ENCODE measurements around the gene UBE2V1. TPM values are rescaled to one million over a fixed set of nuclear protein-coding genes. Genes with fewer than 3 reads are reported as not detected.

The UBE2V1 gene
- total and polyA plus RNA-seq, 3 experiments from 2014 or later, result 160 to 183 (median 176) TPM

DNA sequence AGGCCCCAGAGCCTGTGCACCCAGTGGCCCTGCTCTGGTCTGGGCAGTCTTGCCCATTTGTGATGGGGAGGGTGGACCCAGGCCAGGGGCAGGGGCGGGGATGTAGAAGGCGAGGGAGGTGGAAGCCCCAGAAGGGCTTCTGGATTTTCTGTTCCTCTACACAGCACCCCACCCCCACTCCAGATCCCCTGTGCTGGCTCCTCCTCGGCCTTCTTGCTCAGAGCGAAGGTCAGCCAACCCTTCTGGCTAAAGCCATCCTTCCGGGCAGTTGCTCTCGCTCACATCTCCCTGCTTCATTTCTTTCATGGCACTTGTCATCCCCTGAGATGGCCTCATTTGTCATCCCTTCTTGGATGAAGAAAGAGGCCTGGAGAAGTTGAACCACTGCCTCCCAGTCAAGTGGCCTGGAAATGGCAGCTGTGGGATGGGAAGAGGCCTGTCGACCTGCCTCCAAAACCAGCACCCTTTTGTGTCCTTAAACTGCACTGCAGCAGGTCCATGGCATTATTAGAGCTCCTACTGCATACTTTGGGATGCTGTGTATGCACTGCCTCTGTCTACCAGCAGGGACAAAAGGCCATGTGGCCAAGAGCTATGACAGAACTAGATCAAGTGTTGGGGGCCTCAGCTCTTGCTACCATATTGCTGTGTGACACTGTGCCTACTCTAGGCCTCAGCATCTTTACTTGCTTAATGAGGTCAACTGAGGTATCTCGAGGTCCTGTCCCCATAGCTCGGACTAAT lies 20.7 kb upstream of the UBE2V1 start:
- Histone ChIP-seq H3K9me3 (ENCODE audit: low read length) (no peaks in the 10 kb centered on the region), H3K4me1 (ENCODE audit: insufficient read depth, low read length) (no peaks in the 10 kb centered on the region), H3K4me3 (ENCODE audit: low read length) (no peak overlapping the region), H3K36me3 (ENCODE audit: insufficient read depth, low read length) (peaks cover 18% of the 10 kb centered on the region), H3K27me3 (ENCODE audit: insufficient read depth, low read length, poor library complexity, severe bottlenecking) (no peaks in the 10 kb centered on the region), H3K27ac (ENCODE audit: low read depth, low read length) (no peak overlapping the region)
- Mint-ChIP-seq H3K4me3 (no peak overlapping the region), H3K27ac (peak overlapping the region in 4 of 8 donors; percentile 33 to 50 (median 42)), H3K9me3 (no peaks in the 10 kb centered on the region), H3K4me1 (peaks cover 7 to 21% (median 16%) of the 10 kb centered on the region in 3 donors), H3K36me3 (peaks cover 5 to 79% (median 10%) of the 10 kb centered on the region in 3 donors), H3K27me3 (no peaks in the 10 kb centered on the region)
- POLR2A ChIA-PET, result no interaction called here
- DNase-seq, result no peak
- CTCF ChIA-PET, result interaction anchor here (1.3 kb wide), 1 partner anchor 45 kb away, joined by 3 read pairs; no protein-coding TSS in a partner anchor

DNA sequence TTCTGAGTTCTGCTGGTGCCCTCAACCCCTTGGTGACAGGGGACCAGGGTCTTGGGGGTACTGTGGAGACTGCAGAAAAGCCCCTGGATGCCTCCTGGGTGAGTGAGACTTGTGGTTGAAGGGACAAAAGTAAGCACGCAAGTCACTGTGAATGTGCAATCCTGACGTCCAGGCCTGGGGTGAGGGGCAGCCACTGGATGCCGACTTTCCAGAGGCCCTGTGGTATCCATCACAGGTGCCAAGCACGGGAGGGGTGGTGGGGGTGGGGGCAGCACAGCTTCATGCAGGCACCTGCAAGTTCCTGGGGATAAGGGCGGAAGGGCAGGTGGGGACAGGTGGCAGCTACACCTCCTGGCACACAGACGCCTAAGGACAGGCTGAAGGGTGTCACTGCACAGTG lies 20.1 kb upstream of the UBE2V1 start:
- POLR2A ChIA-PET, result no interaction called here
- H3K27me3 ChIP-seq (ENCODE audit: insufficient read depth, low read length, poor library complexity, severe bottlenecking), result no peaks in the 10 kb centered on the region
- CTCF ChIA-PET, result interaction anchor here (1.2 kb wide), 1 partner anchor 13 kb away, joined by 3 read pairs; no protein-coding TSS in a partner anchor
- H3K4me3 ChIP-seq (ENCODE audit: low read length), result no peak overlapping the region
- no peak overlapping the region for H3K27ac ChIP-seq (ENCODE audit: low read depth, low read length)
- H3K36me3 ChIP-seq (ENCODE audit: insufficient read depth, low read length), result peaks cover 23% of the 10 kb centered on the region
- no peaks in the 10 kb centered on the region for H3K9me3 Mint-ChIP-seq
- peaks cover 7 to 17% (median 16%) of the 10 kb centered on the region in 3 donors for H3K4me1 Mint-ChIP-seq
- H3K27ac Mint-ChIP-seq, result no peak overlapping the region
- H3K9me3 ChIP-seq (ENCODE audit: low read length), result no peaks in the 10 kb centered on the region
- H3K36me3 Mint-ChIP-seq, result peaks cover 5 to 82% (median 13%) of the 10 kb centered on the region in 3 donors
- no peaks in the 10 kb centered on the region for H3K4me1 ChIP-seq (ENCODE audit: insufficient read depth, low read length)
- H3K4me3 Mint-ChIP-seq, result no peak overlapping the region
- no peaks in the 10 kb centered on the region for H3K27me3 Mint-ChIP-seq
- DNase-seq, result no peak

DNA sequence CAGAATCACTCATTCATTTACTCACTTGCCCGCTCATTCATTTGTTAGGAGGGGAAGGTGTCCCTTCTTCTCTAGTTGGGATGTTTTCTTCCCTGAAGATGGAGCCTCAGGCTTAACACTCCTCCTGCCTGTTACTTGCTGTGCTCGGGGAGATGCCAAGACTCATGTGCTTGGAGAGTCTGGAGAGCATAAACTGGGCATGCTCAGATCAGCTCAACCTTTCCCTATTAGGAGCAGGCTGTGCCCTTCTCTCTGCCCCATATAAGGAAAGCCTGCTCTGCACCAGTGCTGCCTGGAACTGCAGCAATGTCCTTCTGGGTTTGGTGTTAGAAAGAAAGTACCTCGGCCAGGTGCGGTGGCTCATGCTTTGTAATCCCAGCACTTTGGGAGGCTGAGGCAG lies 18.0 kb upstream of the UBE2V1 start:
- Mint-ChIP-seq H3K27ac (peak overlapping the region in 2 of 8 donors; percentile 8 to 29), H3K4me3 (no peak overlapping the region), H3K27me3 (no peaks in the 10 kb centered on the region), H3K9me3 (no peaks in the 10 kb centered on the region), H3K4me1 (peaks cover 2 to 14% (median 5%) of the 10 kb centered on the region in 3 donors), H3K36me3 (peaks cover 6 to 86% (median 16%) of the 10 kb centered on the region in 3 donors)
- Histone ChIP-seq H3K4me1 (ENCODE audit: insufficient read depth, low read length) (no peaks in the 10 kb centered on the region), H3K27ac (ENCODE audit: low read depth, low read length) (no peak overlapping the region), H3K4me3 (ENCODE audit: low read length) (no peak overlapping the region), H3K27me3 (ENCODE audit: insufficient read depth, low read length, poor library complexity, severe bottlenecking) (no peaks in the 10 kb centered on the region), H3K36me3 (ENCODE audit: insufficient read depth, low read length) (peaks cover 35% of the 10 kb centered on the region), H3K9me3 (ENCODE audit: low read length) (no peaks in the 10 kb centered on the region)
- ChIA-PET POLR2A (interaction anchor here (0.7 kb wide), 1 partner anchor 18 kb away, joined by 3 read pairs; no protein-coding TSS in a partner anchor), CTCF (interaction anchor here (1.1 kb wide), 1 partner anchor 9 kb away, joined by 4 read pairs; no protein-coding TSS in a partner anchor)
- DNase-seq, result no peak

DNA sequence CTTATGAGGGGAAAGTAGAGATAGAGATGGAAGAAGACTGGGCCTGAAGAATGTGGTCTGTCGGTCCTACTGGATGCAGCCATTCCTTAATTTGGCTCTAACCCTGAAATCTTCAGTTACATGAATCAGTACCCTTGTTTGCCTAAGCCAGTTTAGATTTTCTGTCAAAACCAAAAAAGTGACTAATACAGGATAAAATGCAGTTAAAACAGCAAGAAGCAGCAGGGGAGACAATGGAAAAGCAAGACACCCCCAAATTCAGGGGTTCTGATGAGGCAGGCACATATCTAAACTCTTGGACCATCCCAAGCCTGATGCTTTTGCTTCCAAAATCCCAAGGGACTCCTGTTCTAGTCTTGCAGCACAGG lies 17.4 kb upstream of the UBE2V1 start:
- Mint-ChIP-seq H3K27ac (peak overlapping the region in 3 of 8 donors; percentile 12 to 55 (median 29)), H3K27me3 (no peaks in the 10 kb centered on the region), H3K9me3 (no peaks in the 10 kb centered on the region), H3K36me3 (peaks cover 8 to 86% (median 18%) of the 10 kb centered on the region in 3 donors), H3K4me1 (peaks cover 0 to 9% (median 5%) of the 10 kb centered on the region in 3 donors), H3K4me3 (no peak overlapping the region)
- ChIA-PET CTCF (no interaction called here), POLR2A (no interaction called here)
- no peak for DNase-seq
- H3K9me3 ChIP-seq (ENCODE audit: low read length), result no peaks in the 10 kb centered on the region
- H3K36me3 ChIP-seq (ENCODE audit: insufficient read depth, low read length), result peaks cover 35% of the 10 kb centered on the region
- no peak overlapping the region for H3K4me3 ChIP-seq (ENCODE audit: low read length)
- no peaks in the 10 kb centered on the region for H3K4me1 ChIP-seq (ENCODE audit: insufficient read depth, low read length)
- H3K27me3 ChIP-seq (ENCODE audit: insufficient read depth, low read length, poor library complexity, severe bottlenecking), result no peaks in the 10 kb centered on the region
- no peak overlapping the region for H3K27ac ChIP-seq (ENCODE audit: low read depth, low read length)

DNA sequence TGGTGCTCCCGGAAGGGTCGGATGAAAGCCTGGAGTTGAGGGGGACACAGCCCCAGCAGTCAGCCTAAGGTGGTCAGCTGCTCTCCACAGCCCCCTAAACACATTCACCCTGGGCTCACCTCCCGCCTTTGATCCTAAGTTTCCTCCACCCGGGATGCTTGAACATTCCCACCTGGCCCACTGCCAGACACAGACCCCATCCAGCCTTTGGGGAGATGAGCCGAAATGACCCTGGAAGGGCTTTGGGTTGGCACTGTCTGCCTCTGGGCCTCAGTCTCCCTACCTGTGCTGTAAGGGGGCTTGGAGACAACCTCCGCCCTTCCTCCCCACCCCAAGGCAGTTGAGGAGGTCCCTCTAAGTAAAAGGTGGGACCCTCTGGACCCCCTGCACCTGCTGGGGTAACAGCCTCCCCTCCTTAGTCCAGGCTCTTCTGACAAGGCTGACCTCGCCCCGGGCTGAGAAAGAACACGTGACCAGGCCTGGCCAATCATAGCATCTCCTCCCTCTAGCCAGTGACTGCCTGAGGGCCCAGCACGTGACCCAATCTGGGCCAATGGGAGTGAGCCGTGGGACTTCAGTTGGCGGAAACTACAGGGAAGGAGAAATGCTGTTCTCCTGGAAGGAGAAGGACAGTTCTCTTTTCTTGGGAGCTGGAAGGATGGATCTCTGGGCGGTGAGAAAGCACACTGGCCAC lies 16.9 kb upstream of the UBE2V1 start:
- DNase-seq, result no peak
- Mint-ChIP-seq H3K27ac (peak overlapping the region in 1 of 8 donors; percentile 57), H3K27me3 (no peaks in the 10 kb centered on the region), H3K36me3 (peaks cover 8 to 90% (median 21%) of the 10 kb centered on the region in 3 donors), H3K4me1 (peaks cover 0 to 9% (median 5%) of the 10 kb centered on the region in 3 donors), H3K4me3 (no peak overlapping the region), H3K9me3 (no peaks in the 10 kb centered on the region)
- Histone ChIP-seq H3K36me3 (ENCODE audit: insufficient read depth, low read length) (peaks cover 35% of the 10 kb centered on the region), H3K9me3 (ENCODE audit: low read length) (no peaks in the 10 kb centered on the region), H3K27me3 (ENCODE audit: insufficient read depth, low read length, poor library complexity, severe bottlenecking) (no peaks in the 10 kb centered on the region), H3K4me3 (ENCODE audit: low read length) (no peak overlapping the region), H3K4me1 (ENCODE audit: insufficient read depth, low read length) (no peaks in the 10 kb centered on the region), H3K27ac (ENCODE audit: low read depth, low read length) (no peak overlapping the region)
- CTCF ChIA-PET, result interaction anchor here (0.8 to 1.6 kb wide), 2 partner anchors 40 to 334 kb away, joined by 3 to 6 read pairs; no protein-coding TSS in a partner anchor
- POLR2A ChIA-PET, result no interaction called here

DNA sequence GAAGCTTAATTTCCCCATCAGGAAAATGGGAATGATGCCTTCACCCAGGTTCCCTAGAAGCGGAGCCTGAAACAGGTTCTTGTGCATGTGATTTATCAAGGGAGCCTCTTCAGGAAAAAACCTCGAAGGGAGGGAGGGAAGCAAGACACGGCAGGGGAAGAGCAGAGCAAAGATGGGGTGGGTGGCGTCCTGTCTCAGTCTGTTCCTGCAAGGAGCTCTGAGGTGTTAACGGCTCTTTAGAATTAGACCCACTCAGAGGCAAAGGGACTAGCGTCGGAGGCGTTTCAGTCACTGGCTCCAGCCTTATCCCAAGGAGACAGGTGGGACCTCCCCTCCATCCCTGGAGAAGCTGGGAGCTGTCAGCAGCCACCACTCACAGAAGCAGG lies 15.6 kb upstream of the UBE2V1 start:
- H3K27me3 ChIP-seq (ENCODE audit: insufficient read depth, low read length, poor library complexity, severe bottlenecking), result no peaks in the 10 kb centered on the region
- no peak overlapping the region for H3K27ac ChIP-seq (ENCODE audit: low read depth, low read length)
- Mint-ChIP-seq H3K9me3 (no peaks in the 10 kb centered on the region), H3K27me3 (no peaks in the 10 kb centered on the region), H3K4me1 (peaks cover 0 to 9% (median 5%) of the 10 kb centered on the region in 3 donors), H3K27ac (no peak overlapping the region), H3K4me3 (no peak overlapping the region), H3K36me3 (peaks cover 8 to 92% (median 24%) of the 10 kb centered on the region in 3 donors)
- no peak for DNase-seq
- ChIA-PET POLR2A (no interaction called here), CTCF (interaction anchor here (1.6 kb wide), 1 partner anchor 41 kb away, joined by 6 read pairs; no protein-coding TSS in a partner anchor)
- no peaks in the 10 kb centered on the region for H3K4me1 ChIP-seq (ENCODE audit: insufficient read depth, low read length)
- no peaks in the 10 kb centered on the region for H3K9me3 ChIP-seq (ENCODE audit: low read length)
- no peak overlapping the region for H3K4me3 ChIP-seq (ENCODE audit: low read length)
- H3K36me3 ChIP-seq (ENCODE audit: insufficient read depth, low read length), result peaks cover 39% of the 10 kb centered on the region

DNA sequence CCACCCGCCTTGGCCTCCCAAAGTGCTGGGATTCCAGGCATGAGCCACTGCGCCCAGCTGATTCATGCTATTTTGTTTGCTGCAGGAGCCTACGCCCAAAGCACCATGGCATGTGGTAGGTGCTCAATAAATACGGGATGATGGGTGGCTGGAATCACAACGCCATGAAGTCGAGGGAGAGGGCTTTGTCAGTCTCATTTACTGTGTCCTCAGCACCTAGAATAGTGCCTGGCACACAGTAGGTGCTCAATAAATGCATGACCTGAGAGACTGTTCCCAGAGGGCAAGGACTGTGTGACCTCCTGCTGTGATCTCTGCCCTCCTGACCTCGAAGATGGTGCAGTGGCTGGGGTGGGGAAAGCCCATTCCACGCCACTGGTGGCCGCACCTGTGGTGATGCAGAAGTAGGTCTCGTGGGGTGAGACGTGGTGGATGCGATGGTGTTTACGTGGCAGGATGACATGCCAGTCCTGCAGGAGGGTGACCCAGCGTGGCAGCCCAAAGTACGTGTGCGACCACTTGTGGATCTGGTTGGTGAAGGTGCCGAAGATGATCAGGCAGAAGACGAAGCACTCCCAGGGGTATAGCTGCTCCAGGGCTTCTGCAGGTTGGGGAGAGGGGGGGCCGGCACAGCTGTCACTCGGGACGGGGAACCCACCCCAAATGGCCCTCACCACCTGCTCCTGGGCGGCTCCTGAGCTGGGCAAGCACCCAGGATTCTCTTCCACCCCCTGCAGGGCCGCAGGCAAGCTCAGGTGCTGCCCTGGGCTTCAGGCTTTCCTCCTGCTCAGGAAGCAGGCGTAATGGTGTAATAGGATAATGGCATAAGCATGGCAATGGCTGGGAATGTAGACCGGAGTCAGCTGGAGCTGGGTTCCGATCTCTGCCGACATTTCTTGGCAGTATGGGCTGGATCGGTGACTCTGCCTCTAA lies 14.9 kb upstream of the UBE2V1 start:
- H3K36me3 ChIP-seq (ENCODE audit: insufficient read depth, low read length), result peaks cover 40% of the 10 kb centered on the region
- no peak for DNase-seq
- no peaks in the 10 kb centered on the region for H3K4me1 ChIP-seq (ENCODE audit: insufficient read depth, low read length)
- CTCF ChIA-PET, result interaction anchor here (1.6 kb wide), 1 partner anchor 42 kb away, joined by 6 read pairs; no protein-coding TSS in a partner anchor
- Mint-ChIP-seq H3K4me1 (peaks cover 0 to 9% (median 5%) of the 10 kb centered on the region in 3 donors), H3K4me3 (no peak overlapping the region), H3K27ac (peak overlapping the region in 3 of 8 donors; percentile 19 to 78 (median 36)), H3K36me3 (peaks cover 8 to 93% (median 27%) of the 10 kb centered on the region in 3 donors), H3K27me3 (no peaks in the 10 kb centered on the region), H3K9me3 (no peaks in the 10 kb centered on the region)
- H3K4me3 ChIP-seq (ENCODE audit: low read length), result no peak overlapping the region
- H3K9me3 ChIP-seq (ENCODE audit: low read length), result no peaks in the 10 kb centered on the region
- POLR2A ChIA-PET, result no interaction called here
- H3K27ac ChIP-seq (ENCODE audit: low read depth, low read length), result no peak overlapping the region
- no peaks in the 10 kb centered on the region for H3K27me3 ChIP-seq (ENCODE audit: insufficient read depth, low read length, poor library complexity, severe bottlenecking)
